NCI-H2081 (cell line): ENCODE measurements around the gene DNMT3B.
"Not testable (repeated sequence)": the region's sequence is repeated elsewhere in the genome, so short reads cannot be mapped to it uniquely, and the experiment has no call there.

Experiments used
- DNase-seq, 2 experiments: peaks; one replicate each; lab custom pipeline; 2025; lab: John Stamatoyannopoulos, UW

Gene DNMT3B

DNA sequence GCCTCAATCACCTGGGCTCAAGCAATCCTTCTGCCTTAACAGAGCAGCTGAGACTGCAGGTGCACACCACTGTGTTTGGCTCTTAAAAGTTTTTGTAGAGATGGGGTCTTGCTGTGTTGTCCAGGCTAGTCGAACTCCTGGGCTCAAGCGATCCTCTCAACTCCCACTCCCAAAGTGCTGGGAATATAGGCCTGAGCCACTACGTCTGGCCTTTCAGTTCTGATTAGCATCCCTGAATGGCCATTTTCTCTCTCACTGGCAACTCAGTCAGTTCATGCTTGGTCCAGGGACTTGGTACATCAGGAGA lies 28.5 kb downstream of the DNMT3B start:
- DNase-seq, result no peak

DNA sequence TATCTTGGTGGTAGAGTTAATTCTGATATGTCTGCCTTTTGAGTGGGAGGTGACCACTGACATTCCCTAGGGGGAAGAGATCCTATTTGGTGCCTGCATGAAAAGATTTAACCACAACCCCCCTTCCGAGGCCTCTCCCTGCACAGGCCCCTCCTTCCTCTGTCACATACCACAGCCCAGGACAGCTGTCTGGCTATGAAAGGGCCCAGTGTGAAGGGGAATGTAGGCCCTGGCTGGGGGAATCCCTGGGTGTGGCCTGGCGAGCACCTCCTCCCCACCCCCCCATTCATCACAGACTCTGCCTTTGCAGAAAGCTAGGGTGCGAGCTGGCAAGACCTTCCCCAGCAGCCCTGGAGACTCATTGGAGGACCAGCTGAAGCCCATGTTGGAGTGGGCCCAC lies 30.1 kb downstream of the DNMT3B start:
- DNase-seq, result no peak

DNA sequence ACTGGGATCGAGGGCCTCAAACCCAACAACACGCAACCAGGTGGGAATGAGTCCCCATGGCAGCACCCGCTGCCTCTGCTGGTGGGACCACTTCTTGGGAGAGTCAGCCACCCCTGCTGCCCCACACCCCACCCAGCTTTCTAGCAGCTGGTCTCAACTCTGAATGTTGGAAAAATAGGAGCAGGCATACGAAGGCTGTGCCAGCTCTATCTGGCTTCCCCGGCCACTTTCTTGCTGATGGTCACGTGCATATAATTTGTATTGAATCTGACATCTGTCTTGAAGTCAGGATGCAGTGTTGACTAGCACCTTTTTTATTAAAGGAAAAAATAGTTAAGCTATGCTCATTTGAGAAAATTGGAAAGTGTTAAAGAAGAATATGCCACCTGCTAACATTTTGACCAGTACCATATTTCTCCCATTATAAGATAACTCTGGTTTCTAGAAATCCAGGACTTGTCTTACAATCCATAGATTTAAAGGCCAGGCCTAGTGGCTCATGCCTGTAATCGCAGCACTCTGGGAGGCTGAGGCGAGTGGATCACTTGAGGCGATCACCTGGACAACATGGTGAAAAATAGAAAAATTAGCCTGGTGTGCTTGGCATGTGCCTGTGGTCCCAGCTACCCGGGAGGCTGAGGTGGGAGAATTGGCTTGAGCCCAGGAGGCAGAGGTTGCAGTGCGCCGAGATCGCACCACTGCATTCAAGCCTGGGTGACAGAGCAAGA lies 30.7 kb downstream of the DNMT3B start:
- DNase-seq, result no peak

DNA sequence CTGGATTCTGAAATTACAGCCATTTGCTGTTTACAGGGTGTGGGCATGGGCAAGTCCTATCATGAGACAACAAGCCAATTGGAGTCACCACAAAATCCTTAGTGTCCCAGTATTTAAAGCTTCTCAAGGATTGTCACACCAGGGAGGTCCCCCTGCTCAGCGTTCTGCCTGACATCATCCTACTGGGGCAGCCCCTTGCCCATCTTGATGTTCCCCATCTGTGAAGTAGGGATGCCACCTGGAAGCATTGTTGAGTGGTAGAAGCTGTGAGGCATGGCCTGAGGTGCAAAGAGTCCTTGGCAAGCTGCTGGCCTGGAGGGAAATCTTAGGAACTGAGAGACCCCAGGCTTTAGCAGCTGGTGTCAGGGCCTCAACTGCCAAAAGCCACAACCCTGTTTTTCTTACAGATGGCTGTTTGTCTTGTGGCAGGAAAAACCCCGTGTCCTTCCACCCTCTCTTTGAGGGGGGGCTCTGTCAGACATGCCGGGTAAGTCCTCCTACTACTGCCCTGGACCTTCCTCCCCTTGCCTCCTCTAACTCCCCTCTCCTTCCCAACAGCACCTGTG lies 34.3 kb downstream of the DNMT3B start:
- no peak for DNase-seq

DNA sequence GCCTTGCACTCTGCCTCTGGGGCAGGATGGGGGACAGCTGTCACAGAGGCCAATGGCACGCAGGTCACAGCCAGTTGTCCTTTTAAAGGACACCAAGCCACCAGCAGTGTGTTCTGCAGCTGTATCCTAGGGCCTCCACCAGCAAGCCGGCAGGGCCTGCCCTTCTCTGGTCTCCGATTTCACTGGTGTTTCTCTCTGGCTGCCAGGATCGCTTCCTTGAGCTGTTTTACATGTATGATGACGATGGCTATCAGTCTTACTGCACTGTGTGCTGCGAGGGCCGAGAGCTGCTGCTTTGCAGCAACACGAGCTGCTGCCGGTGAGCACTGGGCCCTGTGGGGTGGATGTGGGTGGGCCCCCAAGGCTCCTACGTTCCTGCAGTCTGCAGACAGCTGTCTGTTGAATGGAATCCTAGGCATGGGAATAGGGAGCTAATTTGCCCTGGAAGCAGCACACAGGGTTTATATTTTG lies 34.8 kb downstream of the DNMT3B start:
- DNase-seq, result no peak

DNA sequence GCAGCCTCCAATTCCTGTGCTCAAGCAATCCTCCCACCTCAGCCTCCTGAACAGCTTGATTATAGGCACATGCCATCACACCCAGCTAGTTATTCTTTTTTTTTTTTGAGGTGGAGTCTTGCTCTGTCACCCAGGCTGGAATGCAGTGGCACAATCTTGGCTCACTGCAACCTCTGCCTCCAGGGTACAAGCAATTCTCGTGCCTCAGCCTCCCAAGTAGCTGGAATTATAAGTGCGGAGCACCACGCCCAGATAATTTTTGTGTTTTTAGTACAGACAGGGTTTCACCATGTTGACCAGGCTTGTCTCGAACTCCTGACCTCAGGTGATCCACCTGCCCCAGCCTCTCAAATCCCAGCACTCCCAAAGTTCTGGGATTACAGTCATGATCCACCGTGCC lies 35.4 kb downstream of the DNMT3B start:
- DNase-seq, result not testable (repeated sequence)

DNA sequence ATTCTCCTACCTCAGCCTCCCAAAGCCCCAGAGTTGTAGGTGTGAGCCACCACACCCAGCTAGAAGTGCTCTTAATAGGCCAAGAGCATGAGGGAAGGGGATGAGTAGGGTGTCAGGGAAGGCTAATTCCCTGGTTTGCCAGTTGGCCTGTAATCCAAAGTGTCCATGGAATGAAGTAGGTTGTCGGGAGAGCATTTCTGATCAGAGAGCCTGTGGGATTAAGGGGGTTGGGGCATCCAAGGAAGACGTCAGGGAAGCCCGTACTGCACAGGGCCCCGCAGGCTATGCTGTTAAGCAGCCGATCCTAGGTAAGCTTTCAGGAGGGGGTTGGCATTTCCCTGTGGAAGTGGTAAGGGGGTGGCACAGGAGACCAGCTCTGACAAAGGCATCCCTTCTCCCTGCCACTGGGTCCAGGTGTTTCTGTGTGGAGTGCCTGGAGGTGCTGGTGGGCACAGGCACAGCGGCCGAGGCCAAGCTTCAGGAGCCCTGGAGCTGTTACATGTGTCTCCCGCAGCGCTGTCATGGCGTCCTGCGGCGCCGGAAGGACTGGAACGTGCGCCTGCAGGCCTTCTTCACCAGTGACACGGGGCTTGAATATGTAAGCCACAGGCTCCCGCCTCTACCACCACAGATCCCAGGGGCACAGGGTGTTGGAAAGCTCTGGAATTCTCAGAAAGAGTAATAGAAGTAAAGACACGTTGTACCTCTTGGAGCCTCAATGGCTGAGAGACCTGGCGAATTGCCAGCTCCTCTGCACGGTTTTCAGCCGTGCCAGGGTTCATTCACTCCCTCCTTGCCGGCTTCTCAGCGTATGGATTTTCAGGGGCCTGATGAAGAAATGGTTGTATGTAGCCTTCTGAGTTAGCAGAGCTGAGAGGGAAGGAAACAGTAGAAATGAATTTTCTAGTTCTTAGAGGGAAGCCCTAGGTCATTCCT lies 36.1 kb downstream of the DNMT3B start:
- DNase-seq, result no peak

DNA sequence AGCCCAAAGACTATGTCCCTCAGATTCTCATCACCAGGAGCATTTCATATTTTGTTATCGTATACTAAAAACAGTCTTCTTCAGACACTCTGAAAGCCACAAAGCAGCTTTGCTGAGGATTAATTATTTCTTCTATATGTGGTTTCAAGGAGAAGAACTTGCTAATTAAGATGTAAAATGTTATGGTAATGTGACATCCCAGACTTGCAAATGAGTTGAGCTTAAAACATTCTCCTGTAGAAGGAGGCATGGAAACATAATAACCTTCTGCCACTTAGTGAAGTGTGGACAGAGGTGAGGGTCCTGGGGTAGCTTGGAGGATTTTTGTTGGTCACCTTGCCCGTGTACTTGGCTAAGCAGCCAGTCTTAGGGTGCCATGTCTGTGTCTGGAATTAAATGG lies 40.9 kb downstream of the DNMT3B start:
- no peak for DNase-seq

DNA sequence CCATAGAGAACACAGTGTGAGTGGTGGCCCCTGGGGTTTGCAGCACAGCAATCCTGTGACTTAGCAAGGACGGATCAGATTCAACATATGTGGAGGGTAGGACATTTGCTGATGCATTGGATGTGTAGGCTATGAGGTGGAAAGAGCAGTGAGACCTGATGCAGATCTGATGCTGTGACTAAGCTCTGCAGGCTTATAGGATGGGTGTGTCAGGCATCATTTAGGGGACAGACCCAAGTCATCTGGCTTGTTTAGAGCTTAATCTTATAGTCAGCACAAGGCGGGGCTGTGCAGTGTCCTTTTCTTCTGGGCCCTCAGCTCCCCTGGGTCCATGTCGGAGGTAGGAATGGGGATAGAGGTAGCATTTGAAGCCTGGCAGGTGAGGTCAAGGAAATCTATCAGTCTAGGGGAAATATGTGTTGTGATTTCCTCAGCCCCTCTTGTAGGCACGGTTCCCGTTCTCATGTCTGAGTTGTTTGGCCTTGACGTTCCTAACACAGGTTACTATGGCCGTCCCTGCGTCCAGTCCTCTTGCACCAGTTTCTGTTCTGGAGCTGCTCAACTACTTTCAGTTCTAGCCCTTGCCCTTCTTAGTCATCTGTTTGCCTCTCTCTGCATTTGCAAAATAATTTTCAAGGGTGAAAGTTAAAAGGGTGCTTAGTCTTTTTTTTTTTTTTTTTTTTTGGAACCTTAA lies 42.0 kb downstream of the DNMT3B start:
- DNase-seq, result no peak

DNA sequence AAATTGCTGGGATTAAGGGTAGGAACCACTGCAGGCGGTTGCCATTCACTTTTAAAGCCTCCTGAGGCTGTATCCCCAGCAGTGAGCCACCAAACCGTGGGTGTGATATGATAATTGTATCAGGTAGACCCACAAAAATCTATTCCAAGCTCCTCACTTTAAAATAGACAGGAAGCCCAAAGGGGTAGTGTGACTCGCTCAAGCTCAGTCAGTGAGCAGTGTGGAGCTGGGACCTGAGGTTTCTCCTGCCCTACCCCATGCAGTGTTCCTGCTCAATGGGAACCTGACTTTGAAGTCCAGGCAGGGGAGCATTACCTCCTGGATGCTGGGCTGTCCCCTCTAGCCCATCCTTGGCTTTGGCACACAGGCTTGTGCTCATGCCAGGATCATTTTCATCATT lies 42.6 kb downstream of the DNMT3B start:
- no peak for DNase-seq

DNA sequence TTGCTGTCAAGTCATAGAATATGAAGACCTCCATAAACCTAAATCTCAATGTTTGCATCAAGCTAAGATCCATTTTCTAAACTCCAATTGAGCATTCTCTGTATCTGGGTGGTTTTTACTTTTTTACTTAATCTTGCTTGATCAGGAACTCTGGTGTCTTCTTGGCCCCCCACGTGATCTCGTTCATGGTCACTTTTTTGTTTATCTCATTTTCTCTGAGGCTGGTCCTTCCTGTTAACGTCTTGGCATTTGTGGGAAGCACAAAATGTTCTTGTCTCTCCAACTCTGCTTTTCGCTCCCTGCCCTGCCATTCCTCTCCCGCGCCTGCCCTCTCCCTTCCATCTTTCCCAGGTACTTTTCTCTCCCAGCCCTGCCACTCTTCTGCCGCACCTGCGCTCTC lies 43.5 kb downstream of the DNMT3B start:
- no peak for DNase-seq

DNA sequence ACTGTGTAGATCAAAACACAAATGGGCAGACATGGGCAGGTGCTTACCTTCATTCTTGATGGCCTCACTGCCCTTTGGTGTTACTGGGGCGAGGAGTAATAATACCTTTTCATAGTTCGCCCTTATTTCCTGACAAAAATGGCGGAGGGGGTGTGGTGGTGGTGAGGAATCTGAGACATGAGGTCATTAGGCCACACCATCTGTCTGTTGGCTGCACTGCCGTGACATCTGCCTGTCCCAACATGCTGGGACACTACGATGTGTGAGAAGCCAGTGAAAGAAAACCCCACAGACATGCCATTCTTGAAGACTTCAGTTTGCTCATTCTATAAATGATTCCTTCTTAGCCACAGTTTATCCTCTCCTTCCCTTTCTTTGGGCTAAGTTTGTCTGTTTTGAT lies 44.2 kb downstream of the DNMT3B start:
- DNase-seq, result no peak

DNA sequence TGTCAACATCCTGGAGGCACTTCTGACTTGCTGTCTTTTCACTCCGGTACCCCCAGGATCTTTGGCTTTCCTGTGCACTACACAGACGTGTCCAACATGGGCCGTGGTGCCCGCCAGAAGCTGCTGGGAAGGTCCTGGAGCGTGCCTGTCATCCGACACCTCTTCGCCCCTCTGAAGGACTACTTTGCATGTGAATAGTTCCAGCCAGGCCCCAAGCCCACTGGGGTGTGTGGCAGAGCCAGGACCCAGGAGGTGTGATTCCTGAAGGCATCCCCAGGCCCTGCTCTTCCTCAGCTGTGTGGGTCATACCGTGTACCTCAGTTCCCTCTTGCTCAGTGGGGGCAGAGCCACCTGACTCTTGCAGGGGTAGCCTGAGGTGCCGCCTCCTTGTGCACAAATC lies 45.5 kb downstream of the DNMT3B start:
- DNase-seq, result no peak

DNA sequence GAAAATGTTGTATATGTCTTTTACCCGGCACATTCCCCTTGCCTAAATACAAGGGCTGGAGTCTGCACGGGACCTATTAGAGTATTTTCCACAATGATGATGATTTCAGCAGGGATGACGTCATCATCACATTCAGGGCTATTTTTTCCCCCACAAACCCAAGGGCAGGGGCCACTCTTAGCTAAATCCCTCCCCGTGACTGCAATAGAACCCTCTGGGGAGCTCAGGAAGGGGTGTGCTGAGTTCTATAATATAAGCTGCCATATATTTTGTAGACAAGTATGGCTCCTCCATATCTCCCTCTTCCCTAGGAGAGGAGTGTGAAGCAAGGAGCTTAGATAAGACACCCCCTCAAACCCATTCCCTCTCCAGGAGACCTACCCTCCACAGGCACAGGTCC lies 46.3 kb downstream of the DNMT3B start:
- no peak for DNase-seq

DNA sequence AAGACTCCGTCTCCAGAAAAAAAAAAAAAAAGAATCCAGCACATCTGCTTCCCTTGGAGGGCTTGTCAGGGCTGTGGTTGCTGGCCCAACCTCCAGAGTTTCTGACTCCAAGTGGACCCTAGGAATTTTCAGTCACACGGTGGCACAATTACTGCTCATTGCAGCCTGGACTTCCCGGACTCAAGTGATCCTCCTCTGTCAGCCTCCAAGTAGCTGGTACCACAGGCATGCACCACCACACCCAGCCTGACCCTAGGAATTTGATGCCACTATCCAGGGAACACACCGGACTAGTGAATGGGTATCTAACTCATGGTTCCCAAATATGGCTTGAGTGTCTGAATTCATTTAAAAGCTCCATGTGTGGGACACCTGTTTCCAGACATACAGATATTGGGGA lies 47.7 kb downstream of the DNMT3B start:
- DNase-seq, result no peak

DNA sequence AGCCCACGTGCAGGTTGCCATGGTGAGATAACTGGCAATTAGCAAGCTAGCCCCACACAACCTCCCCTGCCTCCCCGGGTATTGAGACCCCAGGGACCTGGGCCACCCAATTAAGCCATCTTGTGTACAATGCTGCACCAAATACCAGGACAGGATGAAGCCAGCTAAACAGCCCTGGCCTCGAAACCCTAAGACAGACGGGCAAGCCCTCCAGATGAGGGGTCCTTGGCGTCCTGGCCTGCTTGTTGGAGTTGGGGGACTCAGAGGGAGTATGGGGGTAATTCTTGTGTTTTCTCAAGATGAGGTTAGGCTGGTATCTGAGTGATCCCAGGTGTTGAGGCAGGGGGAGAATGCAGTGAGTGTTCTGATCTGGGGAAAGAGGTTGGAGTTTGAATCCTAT lies 48.8 kb downstream of the DNMT3B start:
- DNase-seq, result no peak

DNA sequence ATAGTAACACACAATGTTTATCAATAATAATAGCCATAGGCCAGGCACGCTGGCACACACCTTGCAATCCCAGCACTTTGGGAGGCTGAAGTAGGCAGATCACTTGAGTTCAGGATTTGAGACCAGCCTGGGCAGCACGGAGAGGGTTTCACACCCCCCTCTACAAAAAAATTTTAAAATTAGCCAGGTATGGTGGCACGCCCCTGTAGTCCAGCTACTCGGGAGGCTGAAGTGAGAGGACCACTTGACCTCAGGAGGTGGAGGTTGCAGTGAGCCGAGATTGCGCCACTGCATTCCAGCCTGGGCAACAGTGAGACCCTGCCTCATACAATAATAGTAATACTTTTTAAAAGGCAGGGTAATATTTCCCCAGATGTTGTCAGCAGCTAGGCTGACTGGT lies 49.7 kb downstream of the DNMT3B start:
- DNase-seq, result no peak

DNA sequence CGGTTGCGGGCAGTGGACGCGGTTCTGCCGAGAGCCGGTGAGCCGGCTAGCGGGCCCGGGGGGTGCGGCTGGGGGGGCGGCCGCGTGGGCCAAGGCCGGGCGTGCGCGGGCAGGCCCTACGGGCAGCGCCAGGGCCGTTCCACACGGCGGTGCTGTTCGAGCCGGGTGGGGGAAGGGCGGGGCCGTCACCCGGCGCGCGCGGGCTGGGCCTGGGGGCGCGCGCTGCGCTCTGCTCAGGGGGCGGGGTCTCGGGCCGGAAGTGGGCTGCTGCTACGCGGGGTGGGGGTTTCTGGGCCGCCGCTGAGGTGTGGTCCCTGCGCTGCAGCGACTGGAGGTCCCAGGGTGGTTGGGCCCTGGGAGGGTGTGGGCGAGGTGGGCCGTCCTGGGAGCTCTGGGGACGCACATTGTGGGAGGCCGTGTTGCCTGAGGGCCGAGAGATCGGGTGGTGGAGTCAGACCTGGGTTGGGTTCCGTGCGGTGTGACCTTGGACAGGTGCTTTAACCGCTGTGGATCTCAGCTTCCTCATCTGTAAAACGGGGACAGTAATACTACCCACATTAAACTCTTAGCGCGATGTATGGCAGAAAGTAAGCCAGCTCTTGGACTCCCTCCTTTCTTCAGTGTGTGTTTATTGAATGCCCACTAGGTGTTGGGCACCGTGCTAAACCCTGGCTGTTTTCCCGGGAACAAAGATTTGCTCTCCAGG lies 58.0 kb downstream of the DNMT3B start:
- peak; percentile 70 to 83 for DNase-seq

DNA sequence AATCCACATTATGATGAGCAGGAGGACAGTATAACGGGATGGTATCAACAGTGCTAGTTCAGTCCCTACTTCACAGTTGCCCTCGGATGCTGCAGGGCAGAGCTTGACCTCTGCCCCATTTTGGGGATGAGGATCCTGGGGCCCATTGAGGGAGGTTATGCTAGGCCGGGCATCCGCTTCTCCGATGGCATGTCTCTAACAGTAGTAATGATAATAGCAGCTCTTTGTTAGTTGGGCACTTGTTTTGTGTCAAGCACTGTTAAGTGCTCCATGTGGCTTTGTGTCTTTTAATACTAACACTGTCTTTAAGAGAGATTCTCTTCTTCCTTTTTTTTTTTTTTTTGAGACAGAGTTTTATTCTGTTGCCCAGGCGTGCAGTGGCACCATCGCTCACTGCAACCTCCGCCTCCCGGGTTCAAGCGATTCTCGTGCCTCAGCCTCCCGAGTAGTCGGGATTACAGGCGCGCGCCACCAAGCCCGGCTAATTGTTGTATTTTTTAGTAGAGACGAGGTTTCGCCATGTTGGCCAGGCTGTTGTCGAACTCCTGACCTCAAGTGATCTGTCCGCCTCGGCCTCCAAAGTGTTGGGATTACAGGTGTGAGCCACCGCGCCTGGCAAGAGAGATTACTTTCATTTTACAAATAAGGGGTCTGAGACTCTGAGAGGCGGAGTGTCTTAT lies 58.7 kb downstream of the DNMT3B start:
- no peak for DNase-seq

DNA sequence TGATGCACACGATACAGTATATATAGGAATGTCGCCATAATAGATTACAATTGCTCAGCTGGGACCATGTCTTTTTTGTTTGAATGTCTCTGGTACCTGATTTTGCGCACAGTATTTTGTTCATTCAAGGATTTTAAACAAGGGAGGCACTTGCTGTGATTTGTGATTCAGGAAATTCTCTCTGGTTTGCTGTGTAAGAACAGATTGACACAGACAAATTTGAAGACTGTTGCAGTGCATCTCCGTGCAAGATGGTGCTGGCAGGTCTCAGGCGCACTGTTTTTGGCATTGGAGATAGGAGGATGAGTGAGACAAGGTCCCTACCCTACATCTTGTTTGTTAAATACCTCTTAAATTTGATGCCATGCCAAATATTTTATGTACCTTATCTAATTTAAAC lies 60.0 kb downstream of the DNMT3B start:
- DNase-seq, result no peak

DNA sequence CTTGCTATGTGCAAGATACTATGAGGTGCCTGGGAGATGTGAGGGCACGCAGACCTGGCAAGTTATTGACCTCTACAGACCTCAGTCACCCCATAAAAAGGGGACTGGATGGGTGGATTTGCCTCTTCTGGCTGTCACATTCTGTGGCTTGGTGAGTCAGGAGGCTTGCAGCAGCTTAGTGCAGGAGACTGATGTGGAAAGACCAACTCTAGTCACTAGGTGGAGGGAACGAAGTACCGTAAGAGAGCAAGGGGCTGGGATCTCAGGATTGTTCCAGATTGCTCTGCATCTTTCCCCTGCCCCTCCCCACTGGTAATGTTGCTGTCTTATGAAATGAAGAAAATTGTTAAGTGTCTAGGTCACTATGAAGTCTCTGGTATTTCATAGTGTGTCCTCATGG lies 60.9 kb downstream of the DNMT3B start:
- DNase-seq, result no peak
